Measurements from ENCODE around the gene COL5A1. TPM values are rescaled to one million over a fixed set of nuclear protein-coding genes. Genes with fewer than 3 reads are reported as not detected.

The COL5A1 gene
- total RNA-seq, 4 donors from 2014 or later: 51.9 to 78.3 (median 62.4) TPM

GRCh38 chr9:134818000-134818568 is 176.5 kb downstream of the COL5A1 start:
- no peak for TF ChIP-seq EP300 (IDR thresholded peaks at IDR 0.05)
- no peak for TF ChIP-seq CTCF (IDR thresholded peaks at IDR 0.05)
- Histone ChIP-seq H3K27ac (no peak overlapping the region), H3K4me1 (no peaks in the 10 kb centered on the region), H3K9me3 (no peaks in the 10 kb centered on the region), H3K27me3 (no peaks in the 10 kb centered on the region), H3K36me3 (peaks cover 0 to 100% (median 3%) of the 10 kb centered on the region in 3 donors), H3K4me3 (no peak overlapping the region)
- DNase-seq (ENCODE audit: low spot score in 2 of 2): no peak
- 90% methylated on average over 18 to 25 of the region's 29 CpGs for WGBS, 2 donors

DNA sequence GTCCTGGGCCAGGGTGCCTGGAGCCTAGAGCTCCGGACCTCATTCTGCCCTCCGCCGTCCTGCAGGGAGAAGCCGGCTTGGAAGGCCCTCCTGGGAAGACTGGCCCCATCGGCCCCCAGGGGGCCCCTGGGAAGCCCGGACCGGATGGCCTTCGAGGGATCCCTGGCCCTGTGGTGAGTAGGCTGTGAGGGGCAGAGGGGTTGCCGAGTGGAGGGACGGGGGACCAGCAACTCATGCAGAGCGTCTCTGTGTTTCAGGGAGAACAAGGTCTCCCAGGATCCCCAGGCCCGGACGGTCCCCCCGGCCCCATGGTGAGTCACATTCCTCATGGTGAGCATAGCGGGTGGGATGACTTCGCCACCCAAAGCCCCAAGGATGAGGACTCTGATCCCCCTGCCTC is 177.0 kb downstream of the COL5A1 start:
- H3K27me3 ChIP-seq: no peaks in the 10 kb centered on the region
- H3K36me3 ChIP-seq: peaks cover 0 to 100% (median 3%) of the 10 kb centered on the region in 3 donors
- TF ChIP-seq EP300 (IDR thresholded peaks at IDR 0.05) (no peak), POLR2A (IDR thresholded peaks at IDR 0.05) (no peak), CTCF (IDR thresholded peaks at IDR 0.05) (no peak)
- H3K4me3 ChIP-seq: no peak overlapping the region
- no peak for DNase-seq (ENCODE audit: low spot score in 2 of 2)
- WGBS, 2 donors: 77 to 80% methylated on average over 5 to 13 of the region's 16 CpGs
- H3K27ac ChIP-seq: no peak overlapping the region
- no peaks in the 10 kb centered on the region for H3K4me1 ChIP-seq
- H3K9me3 ChIP-seq: no peaks in the 10 kb centered on the region

GRCh38 chr9:134820901-134821300 is 179.3 kb downstream of the COL5A1 start:
- no peak for TF ChIP-seq POLR2A (IDR thresholded peaks at IDR 0.05)
- no peak for TF ChIP-seq CTCF (IDR thresholded peaks at IDR 0.05)
- no peak for TF ChIP-seq EP300 (IDR thresholded peaks at IDR 0.05)
- WGBS, 2 donors: 86 to 87% methylated on average over 11 to 13 of the region's 13 CpGs
- Histone ChIP-seq H3K36me3 (peaks cover 0 to 100% (median 3%) of the 10 kb centered on the region in 3 donors), H3K27ac (no peak overlapping the region), H3K4me1 (no peaks in the 10 kb centered on the region), H3K27me3 (no peaks in the 10 kb centered on the region), H3K9me3 (no peaks in the 10 kb centered on the region), H3K4me3 (no peak overlapping the region)
- DNase-seq (ENCODE audit: low spot score in 2 of 2): no peak

- Histone ChIP-seq H3K4me3 (no peak overlapping the region), H3K27me3 (no peaks in the 10 kb centered on the region), H3K36me3 (peaks cover 0 to 98% (median 3%) of the 10 kb centered on the region in 3 donors), H3K9me3 (no peaks in the 10 kb centered on the region), H3K4me1 (peaks cover 0 to 4% (median 0%) of the 10 kb centered on the region in 4 donors), H3K27ac (no peak overlapping the region)
- 77 to 79% methylated on average over 12 of the region's 14 CpGs for WGBS, 2 donors
- TF ChIP-seq POLR2A (IDR thresholded peaks at IDR 0.05) (no peak), CTCF (IDR thresholded peaks at IDR 0.05) (no peak), EP300 (IDR thresholded peaks at IDR 0.05) (no peak)
- no peak for DNase-seq (ENCODE audit: low spot score in 2 of 2)
Observed at GRCh38 chr9:134822541-134822940, 180.9 kb downstream of the COL5A1 start.

GRCh38 chr9:134823623-134824022 is 182.0 kb downstream of the COL5A1 start:
- H3K27ac ChIP-seq: no peak overlapping the region
- TF ChIP-seq POLR2A (IDR thresholded peaks at IDR 0.05) (no peak), CTCF (IDR thresholded peaks at IDR 0.05) (no peak), EP300 (IDR thresholded peaks at IDR 0.05) (no peak)
- WGBS, 2 donors: 87 to 89% methylated on average over 7 of the region's 7 CpGs
- no peaks in the 10 kb centered on the region for H3K9me3 ChIP-seq
- DNase-seq (ENCODE audit: low spot score in 2 of 2): no peak
- peaks cover 0 to 4% (median 0%) of the 10 kb centered on the region in 4 donors for H3K4me1 ChIP-seq
- H3K4me3 ChIP-seq: no peak overlapping the region
- peaks cover 0 to 98% (median 0%) of the 10 kb centered on the region in 3 donors for H3K36me3 ChIP-seq
- H3K27me3 ChIP-seq: no peaks in the 10 kb centered on the region

Data from tibial nerve (tissue), 4 donors.